Dendritic cell treated with granulocyte-macrophage colony-stimulating factor and Interleukin-4, amounts not matched to agents 40 ng/mL and 50 ng/mL, for 4 days (primary cell): ENCODE measurements around the gene PRKCZ.
A peak's percentile ranks its signal among the peaks of the same experiment; 100 is the strongest.

Experiments
- H3K27ac Mint-ChIP-seq: one replicate; pipeline ENCODE4 v1.8.0; 2022; ENCODE audit warnings: mild to moderate bottlenecking, mixed read lengths
- H3K27me3 Mint-ChIP-seq: one replicate; pipeline ENCODE4 v1.8.0; 2022; ENCODE audit warnings: mild to moderate bottlenecking, mixed read lengths
- H3K36me3 Mint-ChIP-seq: one replicate; pipeline ENCODE4 v1.8.0; 2022; ENCODE audit warnings: low read depth, mixed read lengths
- H3K4me1 Mint-ChIP-seq: one replicate; pipeline ENCODE4 v1.8.0; 2022; ENCODE audit warnings: low read depth, mixed read lengths
- H3K4me3 Mint-ChIP-seq: one replicate; pipeline ENCODE4 v1.8.0; 2022; ENCODE audit warnings: mild to moderate bottlenecking, moderate library complexity, mixed read lengths
- H3K9me3 Mint-ChIP-seq: one replicate; pipeline ENCODE4 v1.8.0; 2022; ENCODE audit warnings: mixed read lengths
- intact Hi-C: fragments of 100-400 bp; cut with micrococcal nuclease; formaldehyde crosslinking; loops from one replicate; pipeline ENCODE4 v1.15.0; 2022

PRKCZ gene

GRCh38 chr1:2031546-2032540 lies 18.4 kb upstream of the PRKCZ start:
- Mint-ChIP-seq H3K27ac (no peak overlapping the region), H3K4me3 (no peak overlapping the region), H3K36me3 (no peaks in the 10 kb centered on the region), H3K9me3 (no peaks in the 10 kb centered on the region), H3K4me1 (no peaks in the 10 kb centered on the region), H3K27me3 (no peaks in the 10 kb centered on the region)
- intact Hi-C loops = no loop called here

DNA sequence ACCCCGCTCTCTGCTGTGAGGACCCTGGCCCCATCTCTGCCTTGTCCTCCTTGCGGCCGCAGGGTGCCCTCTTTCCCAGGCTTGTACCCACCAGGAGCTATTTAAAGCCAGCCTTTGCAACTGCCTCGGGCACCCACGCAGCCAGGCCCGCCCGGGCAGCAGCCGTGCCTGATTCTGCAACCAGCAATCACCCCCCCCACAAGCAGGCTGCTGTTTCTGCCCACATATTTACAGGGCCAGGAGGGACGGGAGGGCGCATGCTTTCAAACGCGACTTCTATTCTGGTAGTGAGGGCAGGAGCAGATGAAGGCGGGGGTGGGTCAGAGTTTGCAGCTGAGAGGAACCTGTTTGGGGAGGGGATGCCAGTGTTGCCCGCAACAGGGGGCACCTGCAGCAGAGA lies 17.5 kb upstream of the PRKCZ start:
- Mint-ChIP-seq H3K9me3 (no peaks in the 10 kb centered on the region), H3K27me3 (no peaks in the 10 kb centered on the region), H3K36me3 (no peaks in the 10 kb centered on the region), H3K27ac (no peak overlapping the region), H3K4me3 (no peak overlapping the region), H3K4me1 (no peaks in the 10 kb centered on the region)
- intact Hi-C loops = no loop called here

GRCh38 chr1:2033165-2033564 lies 17.0 kb upstream of the PRKCZ start:
- no peaks in the 10 kb centered on the region for H3K36me3 Mint-ChIP-seq
- no peak overlapping the region for H3K27ac Mint-ChIP-seq
- intact Hi-C loops = no loop called here
- no peaks in the 10 kb centered on the region for H3K27me3 Mint-ChIP-seq
- no peak overlapping the region for H3K4me3 Mint-ChIP-seq
- H3K9me3 Mint-ChIP-seq = no peaks in the 10 kb centered on the region
- no peaks in the 10 kb centered on the region for H3K4me1 Mint-ChIP-seq

- H3K4me1 Mint-ChIP-seq = no peaks in the 10 kb centered on the region
- H3K4me3 Mint-ChIP-seq = no peak overlapping the region
- intact Hi-C loops = no loop called here
- no peak overlapping the region for H3K27ac Mint-ChIP-seq
- no peaks in the 10 kb centered on the region for H3K9me3 Mint-ChIP-seq
- peaks cover 6% of the 10 kb centered on the region for H3K27me3 Mint-ChIP-seq
- no peaks in the 10 kb centered on the region for H3K36me3 Mint-ChIP-seq
Measured at GRCh38 chr1:2036287-2036686, 13.9 kb upstream of the PRKCZ start.

DNA sequence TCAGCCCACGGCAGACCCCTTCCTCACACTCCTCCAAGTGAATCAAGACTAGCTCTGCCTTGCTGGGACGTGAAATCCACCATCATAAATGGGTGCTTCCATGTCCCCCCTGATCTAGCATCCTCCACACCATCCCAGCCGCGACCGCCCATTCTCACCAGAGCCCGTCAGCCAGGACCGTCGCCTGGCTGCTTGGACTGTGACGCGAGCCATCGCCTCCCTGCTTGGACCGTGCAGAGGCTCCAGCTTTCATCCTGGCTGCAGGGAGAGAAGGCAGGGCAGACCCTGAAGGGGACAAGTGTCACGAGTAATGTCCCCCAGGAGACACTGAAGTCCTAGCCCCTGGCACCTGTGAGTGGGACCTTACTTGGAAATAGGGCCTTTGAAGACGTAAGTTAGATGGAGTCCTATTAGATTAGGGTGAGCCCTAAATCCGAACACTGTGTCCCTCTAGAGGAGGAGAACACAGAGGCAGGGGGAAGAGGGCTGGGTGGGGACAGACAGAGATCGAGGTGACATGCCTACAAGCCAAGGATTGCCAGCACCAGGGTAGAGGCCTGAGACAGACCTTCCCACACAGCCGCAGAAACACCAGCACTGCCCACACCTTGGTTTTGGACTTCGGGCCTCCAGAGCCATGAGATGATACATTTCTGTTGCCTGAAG lies 12.8 kb upstream of the PRKCZ start:
- no peak overlapping the region for H3K27ac Mint-ChIP-seq
- no peaks in the 10 kb centered on the region for H3K9me3 Mint-ChIP-seq
- intact Hi-C loops = no loop called here
- H3K4me1 Mint-ChIP-seq = no peaks in the 10 kb centered on the region
- no peak overlapping the region for H3K4me3 Mint-ChIP-seq
- H3K36me3 Mint-ChIP-seq = no peaks in the 10 kb centered on the region
- peaks cover 11% of the 10 kb centered on the region for H3K27me3 Mint-ChIP-seq

DNA sequence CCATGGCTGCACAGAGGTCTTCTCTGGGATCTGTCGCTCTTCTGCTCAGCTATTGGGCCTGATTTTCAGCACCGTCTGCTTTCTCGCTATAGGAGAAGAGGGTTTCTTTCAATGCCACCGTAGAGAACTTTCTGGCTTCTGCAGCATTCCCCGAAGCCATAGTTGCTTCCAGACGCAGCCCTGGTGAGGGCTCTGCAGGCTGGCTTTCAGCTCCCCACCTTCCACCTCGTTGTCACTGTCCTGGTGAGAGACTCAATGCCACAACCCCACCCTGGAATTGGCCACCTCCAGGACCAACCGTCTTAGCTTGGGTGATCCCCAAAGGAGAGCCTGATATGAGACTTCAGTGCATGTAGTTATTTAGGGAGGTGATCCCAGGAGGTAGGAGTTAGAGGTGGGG lies 12.0 kb upstream of the PRKCZ start:
- Mint-ChIP-seq H3K4me1 (no peaks in the 10 kb centered on the region), H3K27ac (no peak overlapping the region), H3K27me3 (peaks cover 13% of the 10 kb centered on the region), H3K9me3 (no peaks in the 10 kb centered on the region), H3K36me3 (no peaks in the 10 kb centered on the region), H3K4me3 (no peak overlapping the region)
- intact Hi-C loops = no loop called here

DNA sequence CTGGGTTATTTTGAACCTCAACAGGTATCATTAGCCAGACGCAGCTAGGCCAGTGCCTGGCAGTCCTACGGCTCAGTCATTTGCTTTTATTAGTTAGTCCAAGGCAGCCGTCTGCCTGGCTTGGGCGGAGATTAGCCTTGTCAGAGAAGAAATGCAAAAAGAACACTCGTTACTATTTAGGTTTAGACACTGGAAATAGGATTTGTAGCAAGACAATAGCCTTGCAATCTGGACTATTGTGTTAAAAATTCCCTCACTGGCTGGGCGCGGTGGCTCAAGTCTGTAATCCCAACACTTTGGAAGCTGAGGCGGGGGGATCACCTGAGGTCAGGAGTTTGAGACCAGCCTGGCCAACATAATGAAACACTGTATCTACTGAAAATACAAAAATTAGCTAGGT lies 11.0 kb upstream of the PRKCZ start:
- Mint-ChIP-seq H3K4me1 (no peaks in the 10 kb centered on the region), H3K27me3 (peaks cover 21% of the 10 kb centered on the region), H3K9me3 (no peaks in the 10 kb centered on the region), H3K36me3 (no peaks in the 10 kb centered on the region), H3K27ac (no peak overlapping the region), H3K4me3 (no peak overlapping the region)
- intact Hi-C loops = no loop called here

DNA sequence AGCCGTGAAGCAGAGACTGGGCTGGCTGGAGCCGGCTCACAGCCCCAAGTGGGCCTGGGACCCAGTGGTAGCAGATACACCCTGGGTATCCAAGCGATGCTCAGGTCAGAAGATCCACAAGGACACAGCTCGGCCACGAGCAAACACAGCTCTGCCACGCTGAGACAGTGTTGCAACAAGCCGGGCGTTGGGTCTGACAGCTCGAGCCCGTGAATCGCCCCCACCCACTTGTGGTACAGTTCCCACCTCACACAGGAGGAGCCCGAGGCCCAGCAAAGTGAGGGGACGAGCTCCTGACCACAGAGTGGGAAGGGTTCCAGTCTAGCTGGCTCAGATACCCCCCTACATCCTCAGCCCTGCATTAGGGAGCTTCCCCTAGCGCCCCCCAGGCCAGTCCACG lies 8.9 kb upstream of the PRKCZ start:
- Mint-ChIP-seq H3K27ac (no peak overlapping the region), H3K4me1 (no peaks in the 10 kb centered on the region), H3K4me3 (no peak overlapping the region), H3K36me3 (no peaks in the 10 kb centered on the region), H3K9me3 (no peaks in the 10 kb centered on the region), H3K27me3 (peaks cover 39% of the 10 kb centered on the region)
- intact Hi-C loops = no loop called here

- no peaks in the 10 kb centered on the region for H3K9me3 Mint-ChIP-seq
- H3K27ac Mint-ChIP-seq = no peak overlapping the region
- H3K4me1 Mint-ChIP-seq = no peaks in the 10 kb centered on the region
- H3K36me3 Mint-ChIP-seq = no peaks in the 10 kb centered on the region
- H3K27me3 Mint-ChIP-seq = peaks cover 43% of the 10 kb centered on the region
- intact Hi-C loops = no loop called here
- no peak overlapping the region for H3K4me3 Mint-ChIP-seq
Measured at GRCh38 chr1:2041887-2042286, 8.3 kb upstream of the PRKCZ start.

DNA sequence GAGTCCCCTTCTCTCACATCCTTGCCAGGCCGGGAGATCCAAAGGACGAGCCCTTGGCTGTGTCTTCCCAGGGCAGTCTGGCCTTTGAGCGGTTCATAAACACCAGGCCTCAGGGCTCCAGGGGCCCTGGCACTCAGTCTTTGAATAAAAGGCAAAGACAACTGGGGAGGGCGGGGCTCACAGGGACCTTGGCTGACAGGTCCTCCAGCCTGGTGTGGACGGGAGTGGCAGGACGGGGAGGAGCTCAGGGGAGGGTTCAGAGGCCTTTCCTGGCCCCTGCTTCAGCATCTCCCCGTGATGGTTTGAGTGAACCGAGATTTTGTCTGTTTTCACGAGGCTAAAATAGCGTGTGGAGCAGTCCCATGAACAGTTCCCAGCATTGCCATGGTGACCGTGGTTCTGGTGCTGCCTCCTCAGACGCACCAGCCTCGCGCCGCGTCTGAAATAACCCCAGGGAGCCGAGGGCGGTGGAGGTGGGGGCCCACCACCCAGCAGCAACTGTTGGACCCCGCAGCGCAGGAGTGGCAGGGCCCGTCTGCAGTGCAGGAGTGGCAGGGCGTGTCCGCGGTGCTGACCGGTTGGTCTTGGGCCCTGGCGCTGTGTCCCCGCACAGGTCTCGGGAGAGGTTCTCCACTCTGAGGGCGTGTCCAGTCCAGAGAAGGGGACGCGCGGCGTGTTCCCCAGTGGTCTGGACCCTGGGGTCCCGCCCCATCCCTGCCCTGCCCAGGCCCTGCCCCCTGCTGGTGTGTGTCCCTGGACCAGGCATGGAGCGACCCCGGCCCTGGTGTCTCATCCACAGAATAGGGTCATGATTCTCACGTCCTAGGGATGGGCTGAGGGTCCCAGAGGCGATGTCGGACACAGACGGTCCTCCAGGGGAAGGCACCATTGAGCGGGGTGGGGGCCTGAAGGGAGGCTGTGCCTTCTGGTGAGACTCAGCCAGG lies 7.1 kb upstream of the PRKCZ start:
- H3K4me3 Mint-ChIP-seq = no peak overlapping the region
- no peaks in the 10 kb centered on the region for H3K4me1 Mint-ChIP-seq
- no peak overlapping the region for H3K27ac Mint-ChIP-seq
- H3K27me3 Mint-ChIP-seq = peaks cover 55% of the 10 kb centered on the region
- intact Hi-C loops = no loop called here
- no peaks in the 10 kb centered on the region for H3K36me3 Mint-ChIP-seq
- H3K9me3 Mint-ChIP-seq = no peaks in the 10 kb centered on the region

DNA sequence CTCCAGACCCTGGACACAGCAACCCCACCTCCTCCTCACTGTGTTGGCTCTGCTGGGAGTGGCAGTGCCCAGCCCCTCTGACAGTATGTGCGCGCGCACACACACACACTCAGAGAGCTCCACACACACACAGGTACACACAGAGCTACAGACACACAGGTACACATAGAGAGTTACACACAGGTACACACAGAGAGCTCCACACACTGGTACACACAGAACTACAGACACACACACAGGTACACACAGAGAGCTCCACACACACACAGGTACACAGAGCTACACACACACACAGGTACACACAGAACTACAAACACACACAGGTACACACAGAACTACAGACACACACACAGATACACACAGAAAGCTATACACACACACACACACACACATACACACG lies 6.3 kb upstream of the PRKCZ start:
- Mint-ChIP-seq H3K27ac (no peak overlapping the region), H3K4me3 (no peak overlapping the region), H3K27me3 (peaks cover 63% of the 10 kb centered on the region)

DNA sequence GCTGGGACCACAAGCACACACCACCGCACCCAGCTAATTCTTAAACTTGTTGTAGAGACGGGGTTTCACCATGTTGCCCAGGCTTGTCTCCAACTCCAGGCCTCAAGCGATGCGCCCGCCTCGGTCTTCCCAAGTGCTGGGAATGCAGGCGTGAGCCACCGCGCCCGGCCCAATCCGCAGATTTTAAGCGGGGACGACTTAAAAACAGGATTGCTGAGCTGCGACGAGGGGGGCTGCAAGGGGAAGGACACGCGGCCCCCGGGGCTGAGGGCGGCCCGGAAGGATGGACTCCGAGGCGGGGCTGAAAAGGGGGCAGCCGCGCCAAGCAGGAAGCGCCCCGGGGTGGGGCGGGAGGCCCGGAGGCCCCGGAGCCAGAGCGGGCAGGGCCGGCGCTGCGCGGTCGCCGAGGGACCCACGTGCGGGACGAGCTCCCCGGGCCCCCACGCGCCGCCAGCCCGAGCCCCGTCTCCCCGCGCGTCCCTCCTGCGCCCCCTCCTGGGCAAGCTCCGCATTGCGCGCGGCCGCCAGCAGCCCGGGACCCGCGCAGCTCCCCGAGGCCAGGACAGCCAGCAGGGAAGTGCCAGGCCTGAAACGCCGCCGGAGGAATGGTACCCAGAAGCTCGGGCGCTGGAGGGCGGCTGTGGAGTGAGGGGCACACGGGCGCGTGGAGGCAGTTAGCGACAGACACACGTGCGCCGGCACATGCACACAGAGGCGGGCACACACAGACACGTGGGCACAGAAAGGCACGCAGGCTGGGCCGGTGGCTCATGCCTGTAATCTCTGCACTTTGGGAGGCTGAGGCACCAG lies 5.5 kb upstream of the PRKCZ start:
- peaks cover 68% of the 10 kb centered on the region for H3K27me3 Mint-ChIP-seq
- no peak overlapping the region for H3K27ac Mint-ChIP-seq
- H3K36me3 Mint-ChIP-seq = no peaks in the 10 kb centered on the region
- H3K4me1 Mint-ChIP-seq = peaks cover 8% of the 10 kb centered on the region
- peak overlapping the region; percentile 43 for H3K4me3 Mint-ChIP-seq
- intact Hi-C loops = loop anchor here (5.0 kb wide), 1 partner anchor 102 kb away; no protein-coding TSS in a partner anchor
- H3K9me3 Mint-ChIP-seq = no peaks in the 10 kb centered on the region

More for the DNA sequence above, 6.3 kb upstream of the PRKCZ start:
- H3K4me1 Mint-ChIP-seq = no peaks in the 10 kb centered on the region
- no peaks in the 10 kb centered on the region for H3K9me3 Mint-ChIP-seq
- H3K36me3 Mint-ChIP-seq = no peaks in the 10 kb centered on the region
- intact Hi-C loops = no loop called here
